ENCODE results near the gene STK32C.

GRCh38 chr10:132243626-132244025 lies 64.1 kb downstream of the STK32C start:
- TF ChIP-seq, protein P1, sequence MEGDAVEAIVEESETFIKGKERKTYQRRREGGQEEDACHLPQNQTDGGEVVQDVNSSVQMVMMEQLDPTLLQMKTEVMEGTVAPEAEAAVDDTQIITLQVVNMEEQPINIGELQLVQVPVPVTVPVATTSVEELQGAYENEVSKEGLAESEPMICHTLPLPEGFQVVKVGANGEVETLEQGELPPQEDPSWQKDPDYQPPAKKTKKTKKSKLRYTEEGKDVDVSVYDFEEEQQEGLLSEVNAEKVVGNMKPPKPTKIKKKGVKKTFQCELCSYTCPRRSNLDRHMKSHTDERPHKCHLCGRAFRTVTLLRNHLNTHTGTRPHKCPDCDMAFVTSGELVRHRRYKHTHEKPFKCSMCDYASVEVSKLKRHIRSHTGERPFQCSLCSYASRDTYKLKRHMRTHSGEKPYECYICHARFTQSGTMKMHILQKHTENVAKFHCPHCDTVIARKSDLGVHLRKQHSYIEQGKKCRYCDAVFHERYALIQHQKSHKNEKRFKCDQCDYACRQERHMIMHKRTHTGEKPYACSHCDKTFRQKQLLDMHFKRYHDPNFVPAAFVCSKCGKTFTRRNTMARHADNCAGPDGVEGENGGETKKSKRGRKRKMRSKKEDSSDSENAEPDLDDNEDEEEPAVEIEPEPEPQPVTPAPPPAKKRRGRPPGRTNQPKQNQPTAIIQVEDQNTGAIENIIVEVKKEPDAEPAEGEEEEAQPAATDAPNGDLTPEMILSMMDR (IDR thresholded peaks at IDR 0.05 in 8 of 11, conservative IDR thresholded peaks at IDR 0.05 in 3 of 11): no peak
- TF ChIP-seq POLR2A (IDR thresholded peaks at IDR 0.05): no peak
- TF ChIP-seq POLR2AphosphoS5 (IDR thresholded peaks at IDR 0.05): no peak

Measured in spleen (tissue), 7 donors.